Body of pancreas (tissue), 4 donors: ENCODE measurements around the gene SPATS2L.

Experiments used
- CTCF ChIP-seq, 7 experiments: fragments of 450-650 bp in 4 of 7; fragments of 200-600 bp in 3 of 7; sonication (generic) in 3 of 7; IDR thresholded peaks; one replicate each; pipeline ENCODE4 v1.5.1; 2016 to 2019; ENCODE audit warnings: antibody characterized with exemption in 7 of 7
- POLR2A ChIP-seq, 3 donors: fragments of 450-650 bp; IDR thresholded peaks; one replicate each; pipeline ENCODE4 v1.6.1; 2016; ENCODE audit warnings: antibody characterized with exemption in 3 of 3, mild to moderate bottlenecking in 2 of 3

- no peak for TF ChIP-seq CTCF (IDR thresholded peaks at IDR 0.05)
- no peak for TF ChIP-seq POLR2A (IDR thresholded peaks at IDR 0.05)
These were observed 192.1 kb downstream of the SPATS2L start for GRCh38 chr2:200498402-200499162.
